Activated CD8-positive, alpha-beta T cell treated with anti-CD3 and anti-CD28 coated beads, Interleukin-2, amount 10 ng/mL, durations not matched to agents 7 days and 5 days (primary cell): Measurements from ENCODE around the gene RGS9. TPM values are rescaled to one million over a fixed set of nuclear protein-coding genes. Genes with fewer than 3 reads are reported as not detected.

ENCODE experiments used
- ATAC-seq: fragments of 150-1000 bp; cut with Tn5 transposase; one replicate; pipeline ENCODE4 v1.10.0; 2021; ENCODE audit warnings: moderate library complexity
- CTCF ChIA-PET: fragments of 350-600 bp; sonication (Branson Sonifier 250); formaldehyde crosslinking; loops from one replicate; lab custom pipeline; 2021; ENCODE audit warnings: antibody characterized with exemption; lab: Charles Lee
- POLR2A ChIA-PET: fragments of 350-600 bp; sonication (Branson Sonifier 250); formaldehyde crosslinking; loops from one replicate; lab custom pipeline; 2021; ENCODE audit warnings: antibody characterized with exemption; lab: Charles Lee
- DNase-seq: peaks from one replicate; pipeline ENCODE4 v3.0.0-alpha.2; 2020
- H3K27ac Mint-ChIP-seq: one replicate; pipeline ENCODE4 v1.8.0; 2021; ENCODE audit warnings: mild to moderate bottlenecking, mixed read lengths
- H3K27me3 Mint-ChIP-seq: one replicate; pipeline ENCODE4 v1.8.0; 2021; ENCODE audit warnings: low read depth, mixed read lengths
- H3K36me3 Mint-ChIP-seq: one replicate; pipeline ENCODE4 v1.8.0; 2021; ENCODE audit warnings: low read depth, mixed read lengths
- H3K4me1 Mint-ChIP-seq: one replicate; pipeline ENCODE4 v1.8.0; 2021; ENCODE audit warnings: low read depth, mixed read lengths
- H3K4me3 Mint-ChIP-seq: one replicate; pipeline ENCODE4 v1.8.0; 2021; ENCODE audit warnings: mild to moderate bottlenecking, mixed read lengths
- H3K9me3 Mint-ChIP-seq: one replicate; pipeline ENCODE4 v1.8.0; 2022; ENCODE audit warnings: mixed read lengths; ENCODE audit not compliant: insufficient read depth
- total RNA-seq, 2 experiments: library from RNA; stranded (reverse); gene quantifications; one replicate each; pipeline ENCODE4 v1.2.3, GENCODE V29; 2021

RGS9 gene
- total RNA-seq, 2 experiments from 2014 or later, result 4.8 to 5.7 TPM

GRCh38 chr17:65268832-65269231, 131.7 kb downstream of the RGS9 start:
- DNase-seq (no peak), ATAC-seq (no peak)
- H3K27me3 Mint-ChIP-seq, result peaks cover 18% of the 10 kb centered on the region
- H3K27ac Mint-ChIP-seq, result no peak overlapping the region
- ChIA-PET POLR2A (no interaction called here), CTCF (interaction anchor here (1.0 to 1.8 kb wide), 3 partner anchors 9 to 37 kb away, joined by 3 to 7 read pairs (median 6); no protein-coding TSS in a partner anchor)
- H3K4me3 Mint-ChIP-seq, result no peak overlapping the region
- H3K9me3 Mint-ChIP-seq, result peaks cover 9% of the 10 kb centered on the region
- peaks cover 5% of the 10 kb centered on the region for H3K36me3 Mint-ChIP-seq
- peaks cover 23% of the 10 kb centered on the region for H3K4me1 Mint-ChIP-seq

- DNase-seq, result no peak
- Mint-ChIP-seq H3K27ac (no peak overlapping the region), H3K27me3 (peaks cover 20% of the 10 kb centered on the region), H3K9me3 (peaks cover 9% of the 10 kb centered on the region), H3K36me3 (peaks cover 4% of the 10 kb centered on the region), H3K4me3 (no peak overlapping the region), H3K4me1 (peaks cover 8% of the 10 kb centered on the region)
- ChIA-PET CTCF (no interaction called here), POLR2A (no interaction called here)
- no peak for ATAC-seq
Measured at GRCh38 chr17:65270499-65271253, 133.5 kb downstream of the RGS9 start.

- Mint-ChIP-seq H3K27me3 (peaks cover 23% of the 10 kb centered on the region), H3K27ac (no peak overlapping the region), H3K9me3 (peaks cover 9% of the 10 kb centered on the region), H3K36me3 (peaks cover 2% of the 10 kb centered on the region), H3K4me3 (no peak overlapping the region), H3K4me1 (peaks cover 3% of the 10 kb centered on the region)
- DNase-seq (no peak), ATAC-seq (no peak)
- ChIA-PET POLR2A (no interaction called here), CTCF (no interaction called here)
Measured at GRCh38 chr17:65271296-65271695, 134.1 kb downstream of the RGS9 start.

Other genes starting within 250 kb of the RGS9 start
- gene LRRC37A3, start 217.9 kb upstream of the RGS9 start, total RNA-seq, result 1 to 10 TPM; 9.6 to 9.7 TPM
- 10 to 100 TPM; 67.7 to 73.1 TPM for gene GNA13, start 80.6 kb upstream of the RGS9 start, total RNA-seq